ENCODE data around the gene IGSF9.

The IGSF9 gene

GRCh38 chr1:159932296-159933285, 12.8 kb downstream of the IGSF9 start:
- DNase-seq (ENCODE audit: low spot score) = no peak

GRCh38 chr1:159931795-159932173, 13.6 kb downstream of the IGSF9 start:
- no peak for DNase-seq (ENCODE audit: low spot score)

- DNase-seq (ENCODE audit: low spot score) = no peak
These were observed 14.2 kb downstream of the IGSF9 start for GRCh38 chr1:159931101-159931794.

- DNase-seq (ENCODE audit: low spot score) = no peak
These were observed 14.8 kb downstream of the IGSF9 start for GRCh38 chr1:159930634-159931033.

- no peak for DNase-seq (ENCODE audit: low spot score)
These were observed 15.2 kb downstream of the IGSF9 start for GRCh38 chr1:159930216-159930615.

GRCh38 chr1:159929155-159930051, 16.0 kb downstream of the IGSF9 start:
- DNase-seq (ENCODE audit: low spot score) = no peak

GRCh38 chr1:159928491-159929050, 16.8 kb downstream of the IGSF9 start:
- no peak for DNase-seq (ENCODE audit: low spot score)

- no peak for DNase-seq (ENCODE audit: low spot score)
These were observed 17.5 kb downstream of the IGSF9 start for GRCh38 chr1:159927849-159928431.

GRCh38 chr1:159927211-159927848, 18.1 kb downstream of the IGSF9 start:
- DNase-seq (ENCODE audit: low spot score) = no peak

GRCh38 chr1:159925719-159926078, 19.7 kb downstream of the IGSF9 start:
- peak; percentile 43 for DNase-seq (ENCODE audit: low spot score)

GRCh38 chr1:159924791-159925718, 20.4 kb downstream of the IGSF9 start, which contains the start of gene TAGLN2:
TSS of gene TAGLN2 (minus strand) at chr1:159925507. CDS start at chr1:159920509, 4,998 bp downstream.
- peak; percentile 95 for DNase-seq (ENCODE audit: low spot score)

- peak; percentile 98 for DNase-seq (ENCODE audit: low spot score)
These were observed 21.2 kb downstream of the IGSF9 start for GRCh38 chr1:159924025-159924790.

- DNase-seq (ENCODE audit: low spot score) = peak; percentile 90
These were observed 22.0 kb downstream of the IGSF9 start for GRCh38 chr1:159923203-159924024.

GRCh38 chr1:159922511-159923202, 22.8 kb downstream of the IGSF9 start:
- DNase-seq (ENCODE audit: low spot score) = peak; percentile 58

- DNase-seq (ENCODE audit: low spot score) = no peak
These were observed 23.5 kb downstream of the IGSF9 start for GRCh38 chr1:159921700-159922504.

GRCh38 chr1:159921251-159921650, 24.2 kb downstream of the IGSF9 start:
- no peak for DNase-seq (ENCODE audit: low spot score)

Measured in AG20443 (cell line).